ENCODE data around the gene KCNAB2.

Gene KCNAB2

DNA sequence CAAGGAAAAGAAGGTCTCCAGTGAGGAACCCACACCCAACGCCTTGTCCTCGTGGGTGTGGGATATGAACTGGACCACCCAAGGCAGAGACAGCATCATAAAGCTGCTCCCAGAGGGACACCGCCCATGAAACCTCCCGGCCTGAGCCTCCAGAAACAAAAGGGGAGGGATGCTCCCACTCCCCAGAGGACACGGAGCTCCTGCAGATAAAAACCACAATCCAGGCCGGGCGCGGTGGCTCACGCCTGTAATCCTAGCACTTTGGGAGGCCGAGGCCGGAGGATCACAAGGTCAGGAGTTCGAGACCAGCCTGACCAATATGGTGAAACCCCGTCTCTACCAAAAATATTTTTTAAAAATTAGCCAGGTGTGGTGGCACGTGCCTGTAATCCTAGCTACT lies 68.1 kb downstream of the KCNAB2 start:
- no peak for DNase-seq

DNA sequence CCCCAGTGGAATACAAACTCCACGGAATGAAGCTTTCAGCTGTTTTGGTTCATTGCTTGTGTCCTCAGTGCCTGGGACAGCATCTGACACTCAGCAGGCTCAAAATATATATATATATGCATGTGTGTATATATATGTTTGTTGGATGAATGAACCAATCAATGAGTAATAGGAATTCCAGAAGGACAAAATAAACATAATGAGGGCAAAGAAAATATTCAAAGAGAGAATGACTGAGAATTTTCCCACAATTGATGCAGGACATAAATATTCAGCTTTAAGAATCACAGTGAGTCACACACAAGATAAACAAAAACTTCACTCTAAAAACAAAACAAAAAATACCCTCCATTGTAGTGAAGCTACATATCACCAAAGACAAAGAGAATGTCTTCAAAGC lies 70.4 kb downstream of the KCNAB2 start:
- DNase-seq, result no peak

DNA sequence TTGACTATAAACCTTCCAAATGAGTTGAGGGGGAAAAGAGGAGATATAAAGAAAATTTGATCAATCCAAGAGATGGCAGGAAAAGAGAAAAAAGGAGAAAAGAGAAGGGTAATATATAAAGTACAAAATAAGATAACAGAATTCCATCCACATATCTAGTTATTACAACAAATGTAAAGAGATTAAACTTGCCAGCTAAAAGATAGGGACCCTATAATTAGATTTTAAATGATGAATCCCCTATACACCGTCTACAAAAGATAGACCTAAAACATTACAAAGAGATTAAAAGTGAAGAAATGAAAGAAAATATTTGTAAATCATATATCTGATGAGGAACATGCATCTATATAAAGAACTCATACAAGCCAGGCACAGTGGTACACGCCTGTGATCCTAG lies 71.4 kb downstream of the KCNAB2 start:
- DNase-seq, result no peak

DNA sequence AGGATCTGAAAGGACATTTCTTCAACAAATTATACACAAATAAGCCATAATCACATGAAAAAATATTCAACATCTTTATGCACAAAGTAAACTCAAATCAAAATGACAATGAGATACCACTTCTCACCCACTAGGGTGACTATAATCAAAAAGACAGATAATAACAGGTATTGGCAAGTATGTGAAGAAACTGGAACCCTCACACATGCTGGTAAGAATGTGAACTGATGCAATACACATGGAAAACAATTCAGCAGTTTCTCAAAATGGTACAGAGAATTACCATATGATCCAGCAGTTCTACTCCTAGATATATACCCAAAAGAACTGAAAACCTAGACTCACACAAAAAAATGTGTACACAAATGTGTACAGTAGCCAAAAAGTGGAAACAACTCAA lies 71.9 kb downstream of the KCNAB2 start:
- no peak for DNase-seq

DNA sequence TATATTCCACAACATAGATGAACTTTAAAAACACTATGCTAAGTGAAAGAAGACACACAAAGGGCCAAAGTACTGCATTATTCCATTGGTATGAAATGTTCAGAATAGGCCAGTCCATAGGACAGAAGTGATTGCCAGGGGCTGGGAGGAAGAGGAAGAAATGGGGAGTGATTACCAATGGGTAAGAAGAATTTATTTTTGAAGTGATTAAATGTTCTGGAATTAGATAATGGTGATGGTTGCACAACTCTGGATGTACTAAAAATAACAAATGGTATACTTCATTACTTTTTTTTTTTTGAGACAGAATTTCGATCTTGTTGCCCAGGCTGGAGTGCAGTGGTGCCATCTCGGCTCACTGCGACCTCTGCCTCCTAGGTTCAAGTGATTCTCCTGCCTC lies 72.7 kb downstream of the KCNAB2 start:
- DNase-seq, result no peak

DNA sequence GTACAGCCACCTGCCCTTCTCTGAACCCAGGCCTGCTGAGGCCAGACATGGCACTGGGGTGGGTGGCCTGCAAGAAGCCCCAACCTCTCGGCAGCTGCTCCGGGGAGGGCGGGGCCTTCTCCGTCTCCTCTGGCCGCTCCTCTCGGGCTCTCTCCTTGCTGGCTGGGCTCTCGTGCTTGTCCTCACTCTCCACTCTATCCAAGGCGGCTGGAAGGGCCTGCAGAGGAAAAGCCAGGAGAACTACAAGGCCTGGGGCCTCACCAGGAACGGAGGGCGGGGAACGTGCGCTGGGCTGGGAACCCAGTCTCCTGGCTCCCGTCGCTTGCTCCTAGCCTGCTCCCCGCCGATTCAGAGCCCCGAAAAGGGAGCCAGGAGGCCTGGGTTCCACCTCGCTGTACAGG lies 75.3 kb downstream of the KCNAB2 start:
- DNase-seq, result no peak

DNA sequence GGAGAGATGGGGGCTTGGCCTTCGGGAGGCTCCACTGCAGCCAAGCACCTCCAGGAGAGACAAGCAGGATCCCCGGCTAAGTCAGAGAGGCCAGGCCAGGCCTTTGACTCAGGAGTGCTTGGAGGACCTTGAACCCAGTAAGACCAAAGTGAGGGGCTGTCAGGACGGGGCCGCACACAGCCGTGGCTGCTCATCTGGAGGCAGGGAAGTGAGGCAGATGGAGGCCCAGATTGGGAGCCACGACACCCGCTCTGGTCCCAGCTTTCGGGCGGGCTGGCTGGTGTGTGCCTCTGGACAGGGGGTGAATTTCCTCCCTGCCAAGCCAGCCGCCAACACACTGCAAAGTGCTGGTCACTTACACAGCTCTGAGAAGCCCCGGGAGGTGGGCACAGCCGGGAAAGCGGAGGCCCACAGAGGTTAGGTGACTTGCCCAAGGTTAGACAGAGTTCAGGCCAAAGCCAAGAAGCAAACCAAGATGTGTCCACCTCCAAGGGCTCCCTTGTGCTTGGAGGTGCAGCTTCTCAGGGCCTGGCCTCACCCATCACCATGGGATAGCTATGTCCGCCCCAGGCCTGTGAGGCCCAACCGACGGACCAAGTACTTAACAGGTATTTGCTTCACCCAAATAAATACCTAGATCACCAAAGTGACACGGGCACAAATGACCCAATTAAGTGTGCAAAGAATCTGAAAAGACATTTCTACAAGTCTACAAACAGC lies 76.1 kb downstream of the KCNAB2 start:
- no peak for DNase-seq

DNA sequence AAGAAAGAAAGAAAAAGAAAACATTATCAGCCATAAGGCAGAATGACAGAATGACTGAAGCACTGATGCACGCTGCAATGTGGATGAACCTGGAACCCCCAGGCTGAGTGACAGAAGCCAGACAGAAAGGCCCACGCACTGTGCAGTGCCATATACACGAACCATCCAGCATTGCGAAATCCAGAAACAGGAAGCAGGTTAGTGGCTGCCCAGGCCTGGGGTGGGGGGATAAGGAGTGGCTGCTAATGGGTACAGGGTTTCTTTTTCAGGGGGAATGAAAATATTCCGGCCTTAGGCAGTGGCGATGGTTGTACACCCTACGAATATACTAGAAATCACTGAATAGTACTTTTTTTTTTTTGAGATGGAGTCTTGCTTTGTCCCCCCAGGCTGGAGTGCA lies 77.4 kb downstream of the KCNAB2 start:
- no peak for DNase-seq

DNA sequence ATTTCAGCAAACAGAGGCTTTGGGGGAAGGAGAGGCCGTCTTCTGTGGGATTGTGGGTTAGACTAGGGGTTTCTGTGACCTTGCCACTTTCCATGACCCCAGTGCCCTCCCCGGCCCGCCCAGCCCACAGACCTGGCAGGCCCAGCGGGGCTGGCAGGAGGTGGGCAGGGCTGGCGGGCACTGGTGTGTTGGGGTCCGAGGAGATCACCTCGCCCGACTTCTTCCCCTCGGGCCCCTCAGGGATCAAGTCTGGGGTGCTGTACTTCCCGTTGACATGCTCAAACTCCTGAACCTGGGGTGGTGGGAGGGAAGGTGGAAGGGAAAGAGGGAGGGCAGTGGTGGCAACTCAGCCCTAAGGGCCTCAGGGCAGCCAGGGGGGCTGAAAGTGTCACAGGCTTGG lies 78.1 kb downstream of the KCNAB2 start:
- DNase-seq, result no peak

DNA sequence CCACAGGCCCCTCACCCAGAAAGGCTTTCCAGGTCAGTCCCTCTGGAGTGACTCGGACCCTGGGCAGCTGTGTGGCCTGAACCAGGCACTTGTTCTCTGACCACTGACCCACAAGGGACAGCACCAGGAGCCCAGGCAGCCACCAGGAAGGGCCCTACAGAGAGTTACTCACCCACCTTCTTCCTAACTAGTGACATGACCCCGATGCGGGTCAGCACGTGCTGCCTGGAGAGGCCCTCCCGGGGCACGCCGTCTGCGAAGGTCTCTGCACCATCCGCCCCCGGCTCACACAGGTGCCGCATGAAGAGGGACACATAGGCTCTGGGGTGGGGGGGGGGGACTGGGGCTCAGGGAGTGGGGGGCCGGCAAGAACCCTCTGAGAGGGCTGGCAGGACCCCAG lies 78.7 kb downstream of the KCNAB2 start:
- DNase-seq, result no peak

DNA sequence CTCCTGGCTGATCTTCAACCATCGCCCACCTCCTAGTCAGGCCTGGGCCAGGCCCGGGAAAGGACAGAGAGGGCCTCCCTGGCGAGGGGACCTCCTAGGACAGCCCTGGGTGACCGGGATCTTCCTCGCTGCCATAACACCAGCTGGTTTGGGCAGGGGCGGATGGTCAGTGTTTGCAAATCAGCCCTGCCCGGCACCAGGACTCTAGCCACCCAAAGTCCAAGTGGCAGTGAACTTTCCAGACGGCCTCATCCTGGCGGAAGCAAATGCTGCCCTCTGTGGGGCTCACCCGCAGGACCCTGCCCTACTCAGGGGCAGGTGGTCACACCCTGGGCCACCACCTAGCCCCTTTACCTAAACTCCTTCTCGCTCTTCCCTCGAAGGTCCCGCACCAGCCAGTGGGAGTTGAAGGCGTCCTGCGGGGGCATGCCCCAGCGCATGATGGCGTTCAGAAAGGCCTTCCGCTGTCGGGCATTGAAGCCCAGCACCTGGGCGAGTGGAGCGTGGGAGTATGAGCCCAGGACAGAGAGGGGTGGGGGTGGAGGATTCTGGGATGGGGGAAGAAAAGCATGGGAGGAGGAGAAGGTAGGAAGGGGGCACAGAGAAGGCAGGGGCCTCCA lies 79.2 kb downstream of the KCNAB2 start:
- DNase-seq, result no peak

DNA sequence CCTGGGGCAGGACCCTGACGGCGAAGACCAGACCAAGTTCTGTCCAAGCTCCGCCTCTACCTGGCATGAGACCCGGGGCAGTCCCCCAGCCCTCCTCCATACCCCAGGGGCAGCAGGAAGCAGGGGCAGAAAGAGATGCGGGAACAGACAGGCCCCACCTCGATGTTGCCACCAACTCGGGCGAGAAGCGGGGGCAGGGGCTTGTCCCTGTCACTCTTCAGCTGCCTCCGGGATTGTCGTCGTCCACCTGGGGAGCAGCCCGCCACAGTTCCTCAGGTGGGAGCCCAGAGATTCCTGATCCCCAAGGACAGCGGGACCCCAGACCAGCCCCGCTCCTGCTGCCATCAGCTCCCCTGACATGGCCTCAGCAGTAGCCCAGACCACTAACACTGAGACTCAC lies 79.7 kb downstream of the KCNAB2 start:
- no peak for DNase-seq

DNA sequence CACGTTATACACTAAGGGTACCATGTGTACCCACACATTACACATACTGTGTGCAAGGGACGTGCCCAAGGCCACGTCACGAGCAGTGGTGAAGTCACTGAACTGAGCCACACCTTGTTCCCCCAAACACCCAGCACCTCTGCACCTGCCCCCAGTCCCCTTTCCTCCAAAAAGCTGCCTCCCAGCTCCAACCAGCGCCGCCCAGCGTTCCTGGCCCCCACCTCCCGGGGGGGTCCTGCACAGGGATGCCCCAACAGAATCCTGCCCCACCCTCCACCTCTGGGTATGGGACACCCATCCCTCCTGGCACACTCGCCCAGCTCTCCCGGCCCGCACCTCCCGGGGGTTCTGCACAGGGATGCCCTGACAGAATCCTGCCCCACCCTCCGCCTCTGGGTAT lies 80.3 kb downstream of the KCNAB2 start:
- no peak for DNase-seq

DNA sequence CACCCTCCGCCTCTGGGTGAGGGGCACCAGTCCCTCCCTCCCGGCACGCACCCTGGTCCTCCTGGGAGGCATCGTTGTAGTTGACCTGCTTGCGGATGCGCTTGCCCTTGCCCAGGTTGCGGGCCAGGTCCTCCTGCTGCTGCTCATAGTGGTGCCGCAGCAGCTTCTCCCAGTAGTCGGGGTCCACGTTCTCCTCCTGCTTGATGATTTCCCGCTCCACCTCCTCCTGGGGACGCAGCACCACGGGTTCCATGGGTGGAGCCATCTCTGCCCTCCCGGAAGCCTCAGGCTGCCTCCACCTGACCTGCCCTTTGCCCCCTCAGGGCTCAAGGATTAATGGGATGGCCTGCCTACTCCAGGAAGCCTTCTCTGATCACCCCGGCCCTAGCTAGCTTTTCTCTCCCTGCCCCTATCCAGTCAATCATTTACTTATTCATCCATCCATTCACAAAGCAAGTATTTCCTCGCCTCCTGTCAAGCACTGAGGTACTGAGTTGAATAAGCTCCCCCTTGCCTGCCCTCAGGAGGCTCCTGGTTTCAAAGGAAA lies 80.9 kb downstream of the KCNAB2 start:
- no peak for DNase-seq

DNA sequence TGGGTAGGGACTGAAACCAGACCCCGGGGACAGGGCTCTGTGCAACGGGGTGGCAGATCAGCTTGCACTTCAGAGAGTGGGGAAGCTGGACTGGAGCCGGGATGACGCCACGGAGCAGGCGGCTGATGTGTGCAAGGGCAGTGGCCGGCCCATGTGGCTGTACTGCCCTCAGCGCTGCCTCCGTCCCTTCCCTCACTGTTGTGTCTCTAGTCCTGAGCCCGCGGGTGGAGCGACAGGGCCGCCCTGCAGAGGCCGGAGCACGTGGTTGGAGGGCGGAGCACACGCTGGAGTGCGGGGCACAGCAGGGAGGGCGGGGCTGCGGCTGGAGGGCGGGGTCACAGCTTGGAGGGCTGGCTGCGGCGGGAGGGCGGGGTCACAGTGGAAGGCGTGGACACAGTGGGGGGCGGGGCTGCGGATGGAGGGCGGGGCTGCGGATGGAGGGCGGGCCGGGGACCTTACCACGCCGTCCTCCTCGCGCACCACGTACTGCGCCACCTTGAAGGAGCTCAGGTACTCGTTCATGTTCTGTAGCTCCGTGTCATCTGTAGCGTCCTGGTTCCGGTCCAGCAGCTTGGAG lies 82.0 kb downstream of the KCNAB2 start:
- DNase-seq, result peak; percentile 91

DNA sequence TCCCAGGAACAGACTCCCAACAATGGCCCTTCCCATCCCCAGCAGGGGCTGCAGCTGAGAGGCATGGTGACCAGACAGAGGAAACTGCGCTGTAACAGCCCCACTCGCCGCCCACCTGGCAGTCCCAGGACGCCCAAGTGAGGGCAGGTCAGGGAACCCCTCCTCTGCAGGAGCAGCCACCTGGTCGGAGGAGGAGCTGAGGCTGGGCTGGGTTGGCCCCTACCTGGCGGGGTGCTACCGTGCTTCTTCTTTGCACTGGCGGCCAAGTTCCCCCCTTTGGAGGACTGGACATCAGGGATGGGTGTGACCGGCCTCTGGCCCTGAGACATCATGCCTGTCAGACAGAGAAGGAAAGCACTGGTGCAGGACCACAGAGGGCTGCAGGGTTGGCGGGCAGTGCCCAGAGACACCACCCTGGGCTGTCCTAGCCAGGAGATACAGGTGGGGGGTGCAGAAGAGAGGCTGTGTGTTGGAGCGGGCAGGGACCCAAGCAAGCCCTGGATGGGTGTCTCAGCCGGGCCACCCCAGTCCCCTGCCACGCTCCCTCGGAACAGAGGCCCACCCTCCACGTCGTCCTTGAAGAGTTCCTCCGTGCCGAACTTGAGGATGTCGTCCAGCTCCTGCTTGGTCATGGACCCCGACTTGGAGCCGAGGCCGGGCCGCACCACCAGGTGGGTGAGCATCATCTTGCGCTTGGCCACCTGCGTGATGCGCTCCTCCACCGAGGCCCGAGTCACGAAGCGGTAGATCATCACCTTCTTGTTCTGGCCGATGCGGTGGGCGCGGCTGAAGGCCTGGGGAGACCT lies 82.8 kb downstream of the KCNAB2 start:
- DNase-seq, result no peak

DNA sequence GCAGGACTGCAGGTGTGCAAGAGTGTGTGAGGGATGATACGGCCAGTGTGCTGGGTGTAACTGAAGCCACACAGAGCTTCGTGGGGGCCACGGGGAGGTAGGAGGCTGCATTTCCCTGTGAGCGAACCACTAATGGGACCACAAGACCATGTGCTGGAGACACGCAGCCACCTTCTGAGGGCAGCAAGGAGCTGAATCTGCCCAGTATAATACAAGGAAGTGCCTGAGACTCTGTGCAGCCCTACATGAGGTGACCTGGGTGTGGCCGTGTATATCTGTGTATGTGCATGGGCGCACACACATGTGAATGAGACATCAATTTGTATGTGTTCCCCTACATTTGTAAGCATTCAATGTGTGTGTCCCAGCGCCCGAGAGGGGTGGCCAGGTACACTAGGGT lies 83.6 kb downstream of the KCNAB2 start:
- peak; percentile 2 for DNase-seq

DNA sequence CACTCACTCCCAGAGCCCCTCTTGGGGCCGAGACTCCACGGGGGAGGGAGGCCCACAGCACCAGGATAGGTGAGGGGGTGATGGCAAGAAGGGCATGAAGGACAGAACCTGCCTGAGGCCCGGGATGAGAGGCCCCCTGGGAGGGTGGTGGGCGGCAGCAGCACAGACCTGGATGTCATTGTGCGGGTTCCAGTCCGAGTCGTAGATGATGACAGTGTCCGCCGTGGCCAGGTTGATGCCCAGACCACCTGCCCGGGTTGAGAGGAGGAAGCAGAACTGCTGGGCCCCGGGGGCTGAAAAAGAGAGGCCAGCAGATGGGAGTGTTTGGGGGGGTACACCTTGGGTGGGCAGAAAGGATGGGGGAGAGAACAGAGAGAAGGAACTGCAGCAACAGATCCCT lies 84.3 kb downstream of the KCNAB2 start:
- no peak for DNase-seq

DNA sequence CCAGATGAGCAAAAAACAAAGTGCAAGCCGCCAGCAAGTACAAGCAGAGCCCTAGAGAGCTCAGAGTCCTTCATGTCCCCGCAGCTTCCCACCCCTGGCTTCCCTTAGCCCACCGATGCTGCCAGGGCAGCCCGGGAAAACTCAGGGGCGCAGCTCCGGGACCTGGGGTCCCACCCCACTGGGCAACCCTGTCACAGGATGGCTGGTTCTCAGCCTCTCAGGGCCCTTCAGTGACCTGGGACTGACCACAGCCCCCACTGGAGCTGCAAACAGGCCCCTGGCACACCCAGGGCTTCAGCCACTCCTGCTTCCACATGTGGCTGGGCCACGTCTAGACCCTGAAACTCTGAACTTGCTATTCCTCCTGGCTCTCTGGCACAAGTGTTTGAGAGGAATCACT lies 84.9 kb downstream of the KCNAB2 start:
- no peak for DNase-seq

DNA sequence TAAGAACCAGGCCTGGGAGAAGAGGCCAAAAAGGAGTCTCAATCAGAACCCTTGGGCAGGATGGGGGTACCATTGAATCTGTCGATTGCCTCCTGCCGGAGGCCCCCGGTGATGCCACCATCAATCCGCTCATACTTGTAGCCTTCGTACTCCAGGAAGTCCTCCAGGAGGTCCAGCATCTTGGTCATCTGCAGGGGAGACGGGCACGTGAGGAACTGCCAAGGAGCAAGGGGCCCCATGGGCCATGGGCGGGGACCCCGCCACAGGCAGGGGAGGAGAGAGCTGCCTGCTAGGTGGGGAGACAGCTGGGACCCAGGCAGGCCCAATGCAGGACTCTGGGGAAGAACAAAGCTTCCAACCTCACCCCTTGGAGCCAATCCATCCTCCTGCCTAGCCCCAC lies 85.9 kb downstream of the KCNAB2 start:
- no peak for DNase-seq

DNA sequence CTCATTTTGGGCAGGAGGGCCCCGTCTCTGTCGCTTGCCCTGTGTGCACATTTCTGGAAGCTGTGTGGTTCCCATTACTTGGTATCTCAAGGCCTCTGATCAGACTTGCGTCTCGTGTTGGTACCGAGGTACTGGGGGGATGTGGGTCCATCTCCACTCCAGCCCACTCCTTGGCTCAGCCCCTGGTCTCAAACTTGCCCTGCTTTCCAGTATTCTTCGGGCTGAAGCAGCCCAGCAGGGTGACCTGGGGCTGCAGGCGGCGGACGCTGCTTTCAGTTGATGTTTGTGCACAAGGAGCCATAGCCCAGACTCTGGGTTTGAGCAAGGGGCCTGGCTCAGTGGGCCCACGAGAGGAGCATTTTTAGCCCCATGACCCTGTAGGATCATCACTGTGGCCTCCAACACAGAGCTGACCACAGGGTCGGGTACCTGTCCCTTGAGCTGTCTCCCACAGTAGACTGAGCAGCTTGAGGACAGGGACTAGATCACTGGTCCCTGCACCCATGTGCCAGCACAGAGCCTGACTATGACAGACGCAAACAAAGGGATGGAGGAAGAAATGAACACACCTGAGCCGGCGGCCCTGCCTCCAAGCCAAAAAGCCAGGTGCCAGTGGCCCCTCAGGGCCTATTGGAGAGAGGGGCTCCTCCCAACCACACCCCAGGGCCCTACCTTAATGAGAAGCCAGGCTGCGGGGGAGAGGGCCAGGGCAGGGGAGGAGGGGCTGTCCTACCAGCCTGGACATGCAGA lies 87.6 kb downstream of the KCNAB2 start:
- no peak for DNase-seq

DNA sequence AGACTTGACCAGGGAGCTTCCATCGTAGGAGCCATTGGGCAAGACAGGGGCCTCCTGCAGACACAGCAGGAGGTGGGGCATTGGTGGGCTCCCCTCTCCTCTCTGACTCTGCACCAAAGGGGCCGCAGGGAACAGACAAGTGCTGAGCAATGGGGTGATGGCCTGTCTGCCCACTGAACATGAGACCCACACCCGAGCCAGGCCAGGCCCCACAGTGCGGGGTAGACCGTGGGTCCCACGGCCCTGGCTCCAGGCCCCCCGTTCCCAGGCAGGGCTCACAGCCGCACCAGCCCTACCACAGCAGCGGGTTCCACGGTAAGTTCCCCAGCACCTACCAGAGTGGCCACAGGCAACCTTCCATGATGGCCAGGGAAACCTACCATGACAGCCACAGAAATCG lies 88.5 kb downstream of the KCNAB2 start:
- DNase-seq, result no peak
